Stimulated activated CD4-positive, alpha-beta T cell treated with anti-CD3 and anti-CD28 coated beads, Interleukin-15, amount 100 ng/mL, for 24 hours (primary cell): ENCODE data around the gene GRHL1.
"Not testable (repeated sequence)": the region's sequence is repeated elsewhere in the genome, so short reads cannot be mapped to it uniquely, and the experiment has no call there.

Experiments used
- DNase-seq: peaks from one replicate; pipeline ENCODE4 v3.0.0-alpha.2; 2020

Gene GRHL1

GRCh38 chr2:10030311-10030736, 78.8 kb downstream of the GRHL1 start:
- no peak for DNase-seq

GRCh38 chr2:10030798-10031197, 79.3 kb downstream of the GRHL1 start:
- not testable (repeated sequence) for DNase-seq

GRCh38 chr2:10031886-10032745, 80.6 kb downstream of the GRHL1 start:
- DNase-seq: no peak

- no peak for DNase-seq
Measured at GRCh38 chr2:10032746-10033105, 81.2 kb downstream of the GRHL1 start.

GRCh38 chr2:10033251-10034006, 81.9 kb downstream of the GRHL1 start:
- DNase-seq: no peak

GRCh38 chr2:10034333-10035052, 83.0 kb downstream of the GRHL1 start:
- no peak for DNase-seq

- DNase-seq: no peak
Measured at GRCh38 chr2:10035053-10035422, 83.5 kb downstream of the GRHL1 start.

GRCh38 chr2:10035633-10036032, 84.1 kb downstream of the GRHL1 start:
- no peak for DNase-seq

- DNase-seq: peak; percentile 52
Measured at GRCh38 chr2:10036095-10036884, 84.8 kb downstream of the GRHL1 start.

GRCh38 chr2:10038123-10038522, 86.6 kb downstream of the GRHL1 start:
- no peak for DNase-seq

- no peak for DNase-seq
Measured at GRCh38 chr2:10038716-10039115, 87.2 kb downstream of the GRHL1 start.

GRCh38 chr2:10039658-10040410, 88.3 kb downstream of the GRHL1 start:
- DNase-seq: no peak

- no peak for DNase-seq
Measured at GRCh38 chr2:10041711-10042110, 90.2 kb downstream of the GRHL1 start.

GRCh38 chr2:10042301-10043161, 91.0 kb downstream of the GRHL1 start:
- DNase-seq: peak; percentile 45

GRCh38 chr2:10043256-10043905, 91.9 kb downstream of the GRHL1 start, which contains the start of gene KLF11:
TSS of gene KLF11 (plus strand) at chr2:10043550. CDS start at chr2:10043717, 167 bp downstream.
- DNase-seq: peak; percentile 83

- DNase-seq: peak; percentile 98
Measured at GRCh38 chr2:10043906-10044601, 92.6 kb downstream of the GRHL1 start.

GRCh38 chr2:10045561-10046355, 94.3 kb downstream of the GRHL1 start:
- no peak for DNase-seq

GRCh38 chr2:10046931-10047330, 95.4 kb downstream of the GRHL1 start:
- no peak for DNase-seq
